Calu3 (cell line): ENCODE measurements around the gene CSTPP1. TPM values are rescaled to one million over a fixed set of nuclear protein-coding genes. Genes with fewer than 3 reads are reported as not detected.

Experiments used
- BruUV-seq: library from RNA; stranded (reverse); fragments of 400-500 nt; replicated peaks from 2 replicates; lab custom pipeline; 2021; lab: Mats Ljungman, UMichigan
- CTCF ChIA-PET: fragments of 300-600 bp; sonication (Branson Sonifier 250); formaldehyde crosslinking; loops from one replicate; lab custom pipeline; 2022; ENCODE audit warnings: antibody characterized with exemption; lab: Charles Lee
- DNase-seq: peaks from one replicate; pipeline ENCODE4 v3.0.0; 2022
- H3K27ac Mint-ChIP-seq: one replicate; pipeline ENCODE4 v1.8.0; 2022; ENCODE audit warnings: mixed read lengths; ENCODE audit not compliant: unreplicated experiment
- H3K27me3 Mint-ChIP-seq: one replicate; pipeline ENCODE4 v1.8.0; 2022; ENCODE audit warnings: mixed read lengths; ENCODE audit not compliant: unreplicated experiment
- H3K36me3 Mint-ChIP-seq: one replicate; pipeline ENCODE4 v1.8.0; 2022; ENCODE audit warnings: mild to moderate bottlenecking, moderate library complexity, mixed read lengths; ENCODE audit not compliant: insufficient read depth, unreplicated experiment
- H3K4me1 Mint-ChIP-seq: one replicate; pipeline ENCODE4 v1.8.0; 2022; ENCODE audit warnings: mild to moderate bottlenecking, low read depth, mixed read lengths; ENCODE audit not compliant: unreplicated experiment
- H3K4me3 Mint-ChIP-seq: one replicate; pipeline ENCODE4 v1.8.0; 2022; ENCODE audit warnings: mild to moderate bottlenecking, low read depth, moderate library complexity, mixed read lengths; ENCODE audit not compliant: unreplicated experiment
- H3K9me3 Mint-ChIP-seq: one replicate; pipeline ENCODE4 v1.8.0; 2022; ENCODE audit warnings: low read depth, mixed read lengths; ENCODE audit not compliant: unreplicated experiment
- CTCF ChIP-seq: fragments of 200-600 bp; IDR thresholded peaks from one replicate; pipeline ENCODE4 v1.8.0; 2022; ENCODE audit warnings: antibody characterized with exemption; ENCODE audit not compliant: unreplicated experiment
- intact Hi-C: fragments of 100-400 bp; cut with micrococcal nuclease; formaldehyde crosslinking; loops from one replicate; pipeline ENCODE4 v1.10.0; 2022; ENCODE audit not compliant: unreplicated experiment
- total RNA-seq: library from RNA; stranded (reverse); gene quantifications from 2 replicates; pipeline ENCODE4 v1.2.3, GENCODE V29; 2022

The CSTPP1 gene
- total RNA-seq, 1 experiment from 2014 or later, result 23.2 TPM

DNA sequence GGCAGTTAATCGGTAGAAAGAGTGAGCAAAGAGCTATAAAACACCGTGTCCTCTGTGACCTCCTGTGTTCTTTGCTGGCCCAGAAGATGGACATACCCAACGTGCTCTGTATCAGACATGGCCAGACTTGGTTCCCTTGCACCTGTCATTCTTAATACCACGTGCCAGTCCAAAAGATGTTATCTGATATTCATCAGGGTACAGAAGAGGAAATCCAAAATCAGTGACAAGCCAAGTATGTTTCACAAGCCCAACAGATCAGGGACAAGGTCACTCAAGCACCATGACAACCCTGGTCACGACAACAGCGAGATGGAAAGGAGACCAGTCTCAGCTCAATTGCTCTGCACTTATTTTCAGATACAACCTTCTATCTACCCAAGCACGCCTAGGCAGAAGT is 21.7 kb upstream of the CSTPP1 start:
- TF ChIP-seq CTCF, result no peak
- Mint-ChIP-seq H3K4me3 (no peak overlapping the region), H3K36me3 (peaks cover 19% of the 10 kb centered on the region), H3K9me3 (no peaks in the 10 kb centered on the region), H3K27ac (no peak overlapping the region), H3K27me3 (peaks cover 80% of the 10 kb centered on the region), H3K4me1 (peaks cover 12% of the 10 kb centered on the region)
- CTCF ChIA-PET, result no interaction called here
- DNase-seq, result no peak
- intact Hi-C loops, result loop anchor here (10.0 kb wide), 1 partner anchor 70 kb away; no protein-coding TSS in a partner anchor
- no TSS peak for BruUV-seq

- peaks cover 12% of the 10 kb centered on the region for H3K4me1 Mint-ChIP-seq
- H3K27ac Mint-ChIP-seq, result no peak overlapping the region
- intact Hi-C loops, result loop anchor here (10.0 kb wide), 1 partner anchor 68 kb away; no protein-coding TSS in a partner anchor
- peak; percentile 26 for DNase-seq
- H3K9me3 Mint-ChIP-seq, result no peaks in the 10 kb centered on the region
- peak overlapping the region; percentile 56 for H3K4me3 Mint-ChIP-seq
- peaks cover 19% of the 10 kb centered on the region for H3K36me3 Mint-ChIP-seq
- peaks cover 78% of the 10 kb centered on the region for H3K27me3 Mint-ChIP-seq
- BruUV-seq, result no TSS peak
- CTCF ChIA-PET, result interaction anchor here (0.7 to 1.2 kb wide), 5 partner anchors 13 to 236 kb away, joined by 3 to 5 read pairs (median 3); no protein-coding TSS in a partner anchor
- TF ChIP-seq CTCF, result no peak
Measured at GRCh38 chr11:46916286-46917108, 20.1 kb upstream of the CSTPP1 start.

GRCh38 chr11:46917109-46917761 is 19.3 kb upstream of the CSTPP1 start:
- Mint-ChIP-seq H3K9me3 (no peaks in the 10 kb centered on the region), H3K27ac (no peak overlapping the region), H3K36me3 (peaks cover 19% of the 10 kb centered on the region), H3K4me1 (peaks cover 12% of the 10 kb centered on the region), H3K4me3 (peak overlapping the region; percentile 56), H3K27me3 (peaks cover 70% of the 10 kb centered on the region)
- no TSS peak for BruUV-seq
- CTCF ChIA-PET, result interaction anchor here (0.7 to 1.2 kb wide), 4 partner anchors 90 to 236 kb away, joined by 3 to 5 read pairs (median 4); no protein-coding TSS in a partner anchor
- TF ChIP-seq CTCF, result no peak
- no peak for DNase-seq
- intact Hi-C loops, result loop anchor here (10.0 kb wide), 1 partner anchor 68 kb away; no protein-coding TSS in a partner anchor

GRCh38 chr11:46917762-46918082 is 18.8 kb upstream of the CSTPP1 start:
- Mint-ChIP-seq H3K4me3 (peak overlapping the region; percentile 56), H3K36me3 (peaks cover 19% of the 10 kb centered on the region), H3K27ac (no peak overlapping the region), H3K9me3 (no peaks in the 10 kb centered on the region), H3K27me3 (peaks cover 65% of the 10 kb centered on the region), H3K4me1 (peaks cover 12% of the 10 kb centered on the region)
- CTCF ChIA-PET, result no interaction called here
- intact Hi-C loops, result loop anchor here (10.0 kb wide), 1 partner anchor 67 kb away; no protein-coding TSS in a partner anchor
- BruUV-seq, result no TSS peak
- DNase-seq, result no peak
- TF ChIP-seq CTCF, result no peak
